K562 (cell line): ENCODE measurements around the gene RMND5B. TPM values are rescaled to one million over a fixed set of nuclear protein-coding genes. Genes with fewer than 3 reads are reported as not detected.

Source experiments
- ATAC-seq: fragments of 200-7000 bp; cut with Tn5 transposase; 3 replicates; pipeline ENCODE4 v1.9.1; 2020; ENCODE audit warnings: moderate library complexity
- BruUV-seq: library from RNA; stranded (reverse); fragments of 400-500 nt; replicated peaks from 2 replicates; lab custom pipeline; 2021; lab: Mats Ljungman, UMichigan
- CTCF ChIA-PET: fragments of 300-600 bp; formaldehyde crosslinking; extraction: SDS; loops from one replicate; lab custom pipeline; 2021; ENCODE audit warnings: low intra/inter-chr PET ratio; lab: Yijun Ruan, JAX
- POLR2A ChIA-PET: fragments of 300-600, 350-650 bp; sonication (Branson Sonifier 250); formaldehyde crosslinking; extraction: SDS; loops from one replicate; lab custom pipeline; 2021; ENCODE audit warnings: antibody characterized with exemption, inconsistent platforms; lab: Yijun Ruan, JAX
- DNase-seq, 4 experiments: peaks; one replicate each; pipeline versions ENCODE4 v3.0.0 to v3.0.0-alpha.2; 2011 to 2018; ENCODE audit warnings: low spot score in 3 of 4, mixed read lengths in 3 of 4; ENCODE audit errors: extremely low read depth in 1 of 4
- FAIRE-seq: peaks from 2 replicates; lab custom pipeline; 2011; peaks lifted over from hg19 to GRCh38; lab: Jason Lieb, UNC
- H2AFZ ChIP-seq: 2 replicates; pipeline ENCODE4 v1.6.0; 2011; ENCODE audit warnings: low read depth, low read length, control low read depth, inconsistent platforms
- H3K27ac ChIP-seq: fragments of 200-600 bp; 3 replicates; pipeline ENCODE4 v1.8.0; 2011; ENCODE audit warnings: low read depth, mild to moderate bottlenecking, control low read depth, inconsistent platforms, low read length, moderate library complexity, mixed read lengths; ENCODE audit errors: extremely low read depth
- H3K27me3 ChIP-seq, 2 experiments: fragments of 300-600 bp in 1 of 2; 2 replicates in 1 of 2; 3 replicates in 1 of 2; pipeline versions ENCODE4 v1.6.0 to v1.8.0; 2011; ENCODE audit warnings: inconsistent platforms in 2 of 2, low read length in 2 of 2, mild to moderate bottlenecking in 1 of 2, mixed read lengths in 1 of 2, moderate library complexity in 1 of 2; ENCODE audit not compliant: control insufficient read depth in 2 of 2, insufficient read depth in 2 of 2
- H3K36me3 ChIP-seq: fragments of 300-600 bp; 3 replicates; pipeline ENCODE4 v1.8.0; 2011; ENCODE audit warnings: mild to moderate bottlenecking, low read length, inconsistent platforms; ENCODE audit not compliant: control insufficient read depth, insufficient read depth
- H3K4me1 ChIP-seq, 2 experiments: fragments of 200-600 bp in 1 of 2; replicated peaks in 1 of 2; 2 replicates in 1 of 2; 3 replicates in 1 of 2; pipeline versions ENCODE4 v1.5.1 to v1.8.0; 2011; ENCODE audit warnings: inconsistent platforms in 2 of 2, low read length in 2 of 2, mild to moderate bottlenecking in 1 of 2, mixed read lengths in 1 of 2, moderate library complexity in 1 of 2; ENCODE audit not compliant: control insufficient read depth in 2 of 2, insufficient read depth in 2 of 2
- H3K4me2 ChIP-seq: 2 replicates; pipeline ENCODE4 v1.6.1; 2011; ENCODE audit warnings: low read length, control low read depth, inconsistent platforms, mixed read lengths; ENCODE audit not compliant: insufficient read depth
- H3K4me3 ChIP-seq: fragments of 200-600 bp; sonication (generic), shearing (Covaris generic); 2 replicates; pipeline ENCODE4 v1.5.1; 2016; ENCODE audit warnings: control low read depth, inconsistent platforms
- H3K79me2 ChIP-seq: fragments of 200-600 bp; 3 replicates; pipeline ENCODE4 v1.8.0; 2011; ENCODE audit warnings: low read length, inconsistent platforms; ENCODE audit not compliant: control insufficient read depth, insufficient read depth
- H3K9ac ChIP-seq, 2 experiments: 2 replicates each; pipeline versions ENCODE4 v1.6.0 to v1.6.1; 2011; ENCODE audit warnings: low read depth in 2 of 2, low read length in 2 of 2, control low read depth in 1 of 2, inconsistent platforms in 1 of 2, mild to moderate bottlenecking in 1 of 2, mixed read lengths in 1 of 2; ENCODE audit not compliant: insufficient read depth in 1 of 2
- H3K9me1 ChIP-seq: one replicate; pipeline ENCODE4 v1.6.0; 2011; ENCODE audit warnings: inconsistent platforms, mild to moderate bottlenecking, low read length, moderate library complexity; ENCODE audit not compliant: control insufficient read depth, insufficient read depth
- H3K9me3 ChIP-seq: replicated peaks from 2 replicates; pipeline ENCODE4 v1.5.1; 2011; ENCODE audit warnings: low read depth, low read length, inconsistent platforms; ENCODE audit not compliant: control insufficient read depth, insufficient read depth
- H4K20me1 ChIP-seq: replicated peaks from 2 replicates; pipeline ENCODE4 v1.6.1; 2011; ENCODE audit warnings: low read length, inconsistent platforms, mixed read lengths; ENCODE audit not compliant: control insufficient read depth, insufficient read depth
- C11orf30 ChIP-seq: fragments of 450-650 bp; IDR thresholded peaks from 2 replicates; pipeline ENCODE4 v1.6.1; 2016; ENCODE audit warnings: low read depth, mild to moderate bottlenecking
- E2F8 ChIP-seq: fragments of 450-650 bp; IDR thresholded peaks from 2 replicates; pipeline ENCODE4 v1.7.1; 2018; ENCODE audit warnings: mild to moderate bottlenecking, low read depth; ENCODE audit not compliant: partially characterized antibody
- ETV1 ChIP-seq: fragments of 450-650 bp; conservative IDR thresholded peaks from 2 replicates; pipeline ENCODE4 v1.6.1; 2016; ENCODE audit warnings: missing genetic modification characterization, control low read depth, low read depth, missing compliant biosample characterization
- GTF3C2 ChIP-seq: IDR thresholded peaks from 3 replicates; pipeline ENCODE4 v1.6.1; 2011; ENCODE audit warnings: borderline replicate concordance, mild to moderate bottlenecking, moderate library complexity; ENCODE audit not compliant: insufficient read length; ENCODE audit errors: extremely low read depth
- HNRNPL ChIP-seq: fragments of 200-400 bp; formaldehyde crosslinking; IDR thresholded peaks from 2 replicates; pipeline ENCODE4 v1.6.1; 2017; ENCODE audit warnings: low read depth, mild to moderate bottlenecking, low read length
- NRF1 ChIP-seq, 2 experiments: fragments of 450-650 bp; IDR thresholded peaks in 1 of 2; conservative IDR thresholded peaks in 1 of 2; 2 replicates each; pipeline ENCODE4 v1.6.1; 2014; ENCODE audit warnings: mild to moderate bottlenecking in 2 of 2
- NUFIP1 ChIP-seq: fragments of 450-650 bp; IDR thresholded peaks from 2 replicates; pipeline ENCODE4 v1.6.1; 2018; ENCODE audit not compliant: partially characterized antibody
- PRPF4 ChIP-seq: fragments of 200-400 bp; formaldehyde crosslinking; IDR thresholded peaks from one replicate; pipeline ENCODE4 v1.6.1; 2017; ENCODE audit warnings: low read length, low read depth, mild to moderate bottlenecking; ENCODE audit not compliant: insufficient read depth, poor library complexity, severe bottlenecking
- RBM14 ChIP-seq: fragments of 200-400 bp; formaldehyde crosslinking; IDR thresholded peaks from 2 replicates; pipeline ENCODE4 v1.6.1; 2018; ENCODE audit warnings: low read depth, mild to moderate bottlenecking, low read length, moderate library complexity, borderline replicate concordance; ENCODE audit not compliant: insufficient read depth
- SNRNP70 ChIP-seq: fragments of 200-400 bp; formaldehyde crosslinking; optimal IDR thresholded peaks from 2 replicates; pipeline ENCODE3; 2017; ENCODE audit warnings: low read depth, low read length
- ZNF507 ChIP-seq: conservative IDR thresholded peaks from 2 replicates; pipeline ENCODE4 v1.6.1; 2017; ENCODE audit warnings: missing genetic modification characterization, missing compliant biosample characterization
- ZNF778 ChIP-seq: fragments of 450-650 bp; formaldehyde crosslinking; IDR thresholded peaks from 2 replicates; pipeline ENCODE4 v1.4.0; 2020; ENCODE audit warnings: mild to moderate bottlenecking, moderate library complexity
- WGBS: fragments of 100-300 bp; shearing (Covaris generic); methylation state at CpG from one replicate; pipeline ENCODE4 v1.1.6; 2016; ENCODE audit warnings: low coverage, mixed read lengths; ENCODE audit not compliant: insufficient coverage; ENCODE audit errors: missing lambda C conversion rate; 5-methylcytosine and 5-hydroxymethylcytosine counted together
- in situ Hi-C: fragments of 300-500 bp; cut with MboI; formaldehyde crosslinking; loops from 4 replicates; pipeline ENCODE4 v1.15.0; 2018; ENCODE audit warnings: inconsistent platforms, mixed read lengths
- intact Hi-C: fragments of 100-400 bp; cut with micrococcal nuclease; formaldehyde crosslinking; loops from 2 replicates; pipeline ENCODE4 v1.14.2; 2022
- polyA plus RNA-seq, 8 experiments: library from polyadenylated mRNA; depleted of rRNA in 4 of 8; stranded (reverse) in 5 of 8; unstranded in 3 of 8; fragments of >200 nt; fragmentation: Nextera tagmentation in 2 of 8; fragmentation: Illumina TruSeq in 1 of 8; extraction: Ambion mirVana in 2 of 8; extraction: Trizol in 1 of 8; gene quantifications; 2 replicates each; pipeline versions ENCODE4 v1.2.1 to v1.2.3, GENCODE V29; 2011 to 2014; ENCODE audit warnings: inconsistent platforms in 1 of 8, missing spikeins in 1 of 8
- total RNA-seq, 7 experiments: library from RNA; depleted of rRNA in 6 of 7; stranded (reverse); fragments of >200 nt in 6 of 7; fragmentation: Illumina TruSeq in 2 of 7; extraction: Trizol in 2 of 7; gene quantifications; 2 replicates each; pipeline versions ENCODE4 v1.2.1 to v1.2.3, GENCODE V29; 2011 to 2021; ENCODE audit warnings: low replicate concordance in 1 of 7

Gene RMND5B
- total and polyA plus RNA-seq, 9 of the 15 experiments (the other 6 are each of a cell fraction or from before 2014, with no cell fraction given), result 2.6 to 57.0 (median 28.3) TPM

GRCh38 chr5:178155065-178155464 is 24.3 kb downstream of the RMND5B start (continued):
- TF ChIP-seq E2F8 (no peak), SNRNP70 (no peak)

- 49% methylated on average over 5 of the region's 5 CpGs for WGBS
- no TSS peak for BruUV-seq
- Histone ChIP-seq H2AFZ (no peak overlapping the region), H3K36me3 (no peaks in the 10 kb centered on the region), H3K9me1 (no peaks in the 10 kb centered on the region), H3K4me1 (peaks cover 3 to 9% of the 10 kb centered on the region in 2 experiments; a peak in 3 of 5 replicates), H3K27ac (no peak overlapping the region), H3K9me3 (no peaks in the 10 kb centered on the region), H4K20me1 (no peaks in the 10 kb centered on the region), H3K9ac (no peak overlapping the region), H3K27me3 (peaks cover 3 to 8% of the 10 kb centered on the region in 2 experiments; a peak in 1 of 5 replicates), H3K4me2 (no peak overlapping the region), H3K4me3 (no peak overlapping the region), H3K79me2 (no peaks in the 10 kb centered on the region)
- intact Hi-C loops (loop anchor here (10.0 kb wide), 1 partner anchor 165 kb away; the partner anchor contains the start of gene PROP1), in situ Hi-C loops (no loop called here)
- no peak for DNase-seq
- no peak for ATAC-seq
- no peak for FAIRE-seq
- POLR2A ChIA-PET, result interaction anchor here (0.9 kb wide), 1 partner anchor 86 kb away, joined by 3 read pairs; no protein-coding TSS in a partner anchor
- CTCF ChIA-PET, result no interaction called here
- TF ChIP-seq ZNF507 (tag) (no peak), HNRNPL (no peak), C11orf30 (no peak), ZNF778 (CRISPR knock-in tag) (no peak), NUFIP1 (no peak), GTF3C2 (no peak), PRPF4 (no peak), ETV1 (no peak), RBM14 (no peak), NRF1 (conservative IDR thresholded peaks at IDR 0.05 in 1 of 2, IDR thresholded peaks at IDR 0.05 in 1 of 2) (no peak)
These were observed 29.4 kb downstream of the RMND5B start for GRCh38 chr5:178160176-178160575.
